Neuronal stem cell (in vitro differentiated cells): Measurements from ENCODE around the gene TCAIM.

Source experiments
- DNase-seq: peaks from one replicate; pipeline ENCODE4 v3.0.0-alpha.2; 2013; ENCODE audit warnings: low spot score
- H2AFZ ChIP-seq: one replicate; pipeline ENCODE4 v1.6.1; 2013; ENCODE audit warnings: mild to moderate bottlenecking, low read length, inconsistent platforms
- H2AK5ac ChIP-seq: 2 replicates; pipeline ENCODE4 v1.6.1; 2013; ENCODE audit warnings: low read depth, mild to moderate bottlenecking, inconsistent platforms, low read length, moderate library complexity, mixed read lengths
- H2BK120ac ChIP-seq: 2 replicates; pipeline ENCODE4 v1.6.1; 2013; ENCODE audit warnings: low read depth, mild to moderate bottlenecking, inconsistent platforms, low read length, moderate library complexity, mixed read lengths
- H2BK12ac ChIP-seq: one replicate; pipeline ENCODE4 v1.6.1; 2013; ENCODE audit warnings: low read length, inconsistent platforms
- H2BK15ac ChIP-seq: 2 replicates; pipeline ENCODE4 v1.6.1; 2013; ENCODE audit warnings: mild to moderate bottlenecking, low read length, inconsistent platforms, mixed read lengths
- H2BK5ac ChIP-seq: one replicate; pipeline ENCODE4 v1.6.1; 2013; ENCODE audit warnings: inconsistent platforms, mild to moderate bottlenecking, low read length, moderate library complexity
- H3K14ac ChIP-seq: one replicate; pipeline ENCODE4 v1.6.1; 2013; ENCODE audit warnings: low read length, inconsistent platforms
- H3K18ac ChIP-seq: 2 replicates; pipeline ENCODE4 v1.6.1; 2013; ENCODE audit warnings: low read length, inconsistent platforms
- H3K23ac ChIP-seq: 2 replicates; pipeline ENCODE4 v1.6.1; 2013; ENCODE audit warnings: low read depth, mild to moderate bottlenecking, mixed read lengths, low read length, inconsistent platforms; ENCODE audit not compliant: poor library complexity
- H3K27ac ChIP-seq: replicated peaks from 3 replicates; pipeline ENCODE4 v1.5.1; 2013; ENCODE audit warnings: low read length, inconsistent platforms
- H3K27me3 ChIP-seq, 3 experiments: 2 replicates each; pipeline ENCODE4 v1.6.1; 2013; ENCODE audit warnings: low read length in 3 of 3, mild to moderate bottlenecking in 2 of 3, inconsistent platforms in 1 of 3, low read depth in 1 of 3, mixed read lengths in 1 of 3, moderate library complexity in 1 of 3; ENCODE audit not compliant: control insufficient read depth in 3 of 3, insufficient read depth in 3 of 3
- H3K36me3 ChIP-seq, 2 donors: replicated peaks in 1 of 2; 2 replicates each; pipeline ENCODE4 v1.6.1; 2013; ENCODE audit warnings: low read length in 2 of 2; ENCODE audit not compliant: control insufficient read depth in 2 of 2, insufficient read depth in 2 of 2
- H3K4ac ChIP-seq: 2 replicates; pipeline ENCODE4 v1.6.1; 2013; ENCODE audit warnings: inconsistent platforms, mild to moderate bottlenecking, low read length, moderate library complexity
- H3K4me1 ChIP-seq, 2 donors: 1 replicate in 1 of 2; 2 replicates in 1 of 2; pipeline ENCODE4 v1.6.1; 2013; ENCODE audit warnings: low read length in 2 of 2, low read depth in 1 of 2; ENCODE audit not compliant: control insufficient read depth in 2 of 2, insufficient read depth in 1 of 2
- H3K4me2 ChIP-seq: one replicate; pipeline ENCODE4 v1.6.1; 2013; ENCODE audit warnings: mild to moderate bottlenecking, low read length, inconsistent platforms; ENCODE audit not compliant: insufficient read depth, poor library complexity, severe bottlenecking
- H3K4me3 ChIP-seq, 2 donors: 2 replicates each; pipeline ENCODE4 v1.5.1; 2013; ENCODE audit warnings: low read length in 2 of 2, mild to moderate bottlenecking in 2 of 2, inconsistent platforms in 1 of 2, moderate library complexity in 1 of 2
- H3K79me1 ChIP-seq: one replicate; pipeline ENCODE4 v1.6.1; 2013; ENCODE audit warnings: low read depth, mild to moderate bottlenecking, inconsistent platforms, low read length, moderate library complexity
- H3K9ac ChIP-seq: one replicate; pipeline ENCODE4 v1.6.1; 2013; ENCODE audit warnings: mild to moderate bottlenecking, low read depth, low read length, inconsistent platforms; ENCODE audit not compliant: poor library complexity
- H3K9me3 ChIP-seq, 2 donors: replicated peaks in 1 of 2; 2 replicates each; pipeline versions ENCODE3 to v1.6.1; 2013; ENCODE audit warnings: low read length in 2 of 2, mild to moderate bottlenecking in 2 of 2, inconsistent platforms in 1 of 2, low read depth in 1 of 2, mixed read lengths in 1 of 2, moderate library complexity in 1 of 2; ENCODE audit not compliant: control insufficient read depth in 2 of 2, insufficient read depth in 1 of 2
- H4K8ac ChIP-seq: one replicate; pipeline ENCODE4 v1.6.1; 2013; ENCODE audit warnings: low read depth, mild to moderate bottlenecking, inconsistent platforms, low read length, moderate library complexity
- H4K91ac ChIP-seq: one replicate; pipeline ENCODE4 v1.6.1; 2013; ENCODE audit warnings: low read length, low read depth, mild to moderate bottlenecking, inconsistent platforms; ENCODE audit not compliant: poor library complexity
- WGBS, 2 donors: extraction: QIAGEN DNeasy Blood & Tissue Kit; methylation state at CpG; one replicate each; pipeline ENCODE4 v1.1.7; 2013; ENCODE audit warnings: missing lambda C conversion rate in 2 of 2, mixed read lengths in 1 of 2; ENCODE audit not compliant: insufficient read length in 2 of 2, insufficient replicate concordance in 1 of 2; ENCODE audit errors: extremely low coverage in 2 of 2; 5-methylcytosine and 5-hydroxymethylcytosine counted together

The TCAIM gene

DNA sequence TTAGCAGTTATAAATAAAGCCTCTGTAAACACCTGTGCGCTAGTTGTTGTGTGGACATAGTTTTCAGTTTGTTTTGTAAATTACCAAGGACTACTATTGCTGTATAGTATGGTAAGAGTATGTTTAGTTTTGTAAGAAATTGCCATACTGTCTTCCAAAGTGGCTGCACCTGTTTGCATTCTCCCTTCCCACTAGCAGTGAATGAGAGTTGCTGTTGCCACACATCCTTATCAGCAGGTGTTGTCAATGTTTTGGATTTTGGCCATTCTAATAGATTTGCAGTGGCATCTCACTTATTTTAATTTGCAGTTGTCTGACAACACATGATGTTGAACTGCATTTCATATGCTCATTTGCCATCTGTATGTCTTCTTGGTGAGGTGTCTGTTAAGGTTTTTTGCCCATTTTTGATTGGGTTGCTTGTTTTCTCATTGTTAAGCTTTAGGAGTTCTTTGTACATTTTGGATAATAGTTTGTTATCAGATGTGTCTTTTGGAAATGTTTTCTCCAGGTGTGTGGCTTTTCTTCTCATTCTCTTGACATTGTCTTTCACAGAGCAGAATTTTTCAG is 14.9 kb downstream of the TCAIM start:
- Histone ChIP-seq H2AFZ (no peak overlapping the region), H3K4me3 (no peak overlapping the region), H3K23ac (no peak overlapping the region), H3K4me2 (no peak overlapping the region), H3K9me3 (peaks cover 2 to 5% of the 10 kb centered on the region in 2 donors), H2BK15ac (no peak overlapping the region), H3K14ac (no peak overlapping the region), H3K27me3 (no peaks in the 10 kb centered on the region), H2AK5ac (no peak overlapping the region), H3K36me3 (peaks cover 0 to 8% of the 10 kb centered on the region in 2 donors), H4K8ac (no peak overlapping the region), H2BK12ac (no peak overlapping the region), H3K18ac (no peak overlapping the region), H3K4ac (no peak overlapping the region), H3K9ac (no peak overlapping the region), H2BK5ac (no peak overlapping the region), H4K91ac (no peak overlapping the region), H2BK120ac (no peak overlapping the region), H3K27ac (no peak overlapping the region), H3K4me1 (peaks cover 0 to under 1% of the 10 kb centered on the region in 2 donors), H3K79me1 (no peaks in the 10 kb centered on the region)
- no CpG with 5 or more reads among the region's 1 CpG for WGBS, 2 donors
- no peak for DNase-seq

DNA sequence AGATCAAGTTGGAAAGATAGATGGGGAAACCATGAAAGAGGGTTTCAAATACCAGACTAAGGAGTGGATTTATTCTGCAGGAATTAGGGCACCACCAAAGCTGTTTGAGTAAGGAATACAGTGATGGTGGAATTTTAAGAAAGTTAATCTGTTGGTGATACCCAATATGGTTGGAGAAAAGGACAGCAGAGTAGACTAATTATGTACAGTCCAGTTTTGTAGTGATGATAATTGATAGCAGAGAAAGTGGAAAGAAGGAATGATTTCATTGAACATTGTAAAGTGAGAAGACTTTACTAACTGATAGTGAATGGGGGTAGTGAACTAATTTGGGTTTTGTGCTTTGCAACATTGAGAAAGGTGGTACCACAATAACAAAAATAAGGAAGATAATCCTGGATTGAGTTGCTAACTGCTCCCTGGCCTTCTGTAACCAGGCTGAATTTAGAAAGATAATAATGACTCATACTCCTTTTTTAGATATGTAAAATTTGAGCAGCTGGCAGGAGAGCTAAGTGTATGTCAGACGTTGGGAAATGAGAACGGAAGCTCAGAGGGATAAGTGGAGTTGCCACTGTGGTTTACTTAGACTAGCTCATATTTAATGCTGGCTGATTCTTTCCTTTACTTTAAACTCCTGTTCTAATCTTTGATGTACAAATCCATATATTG is 16.9 kb downstream of the TCAIM start:
- H3K4me1 ChIP-seq = peaks cover 7 to 18% of the 10 kb centered on the region in 2 donors
- no peak overlapping the region for H2AK5ac ChIP-seq
- H3K23ac ChIP-seq = no peak overlapping the region
- no peak overlapping the region for H4K8ac ChIP-seq
- H3K9ac ChIP-seq = no peak overlapping the region
- H3K4me3 ChIP-seq = no peak overlapping the region
- peaks cover 0 to 10% of the 10 kb centered on the region in 2 donors for H3K36me3 ChIP-seq
- H4K91ac ChIP-seq = no peak overlapping the region
- H3K4me2 ChIP-seq = no peak overlapping the region
- no peak overlapping the region for H2AFZ ChIP-seq
- H3K27me3 ChIP-seq = no peaks in the 10 kb centered on the region
- no peak overlapping the region for H3K4ac ChIP-seq
- no CpG with 5 or more reads among the region's 2 CpGs for WGBS, 2 donors
- DNase-seq = no peak
- H3K79me1 ChIP-seq = no peaks in the 10 kb centered on the region
- H3K14ac ChIP-seq = no peak overlapping the region
- H2BK15ac ChIP-seq = no peak overlapping the region
- H2BK120ac ChIP-seq = no peak overlapping the region
- no peak overlapping the region for H3K18ac ChIP-seq
- H2BK5ac ChIP-seq = no peak overlapping the region
- H2BK12ac ChIP-seq = no peak overlapping the region
- no peak overlapping the region for H3K27ac ChIP-seq
- peaks cover 2 to 5% of the 10 kb centered on the region in 2 donors for H3K9me3 ChIP-seq

DNA sequence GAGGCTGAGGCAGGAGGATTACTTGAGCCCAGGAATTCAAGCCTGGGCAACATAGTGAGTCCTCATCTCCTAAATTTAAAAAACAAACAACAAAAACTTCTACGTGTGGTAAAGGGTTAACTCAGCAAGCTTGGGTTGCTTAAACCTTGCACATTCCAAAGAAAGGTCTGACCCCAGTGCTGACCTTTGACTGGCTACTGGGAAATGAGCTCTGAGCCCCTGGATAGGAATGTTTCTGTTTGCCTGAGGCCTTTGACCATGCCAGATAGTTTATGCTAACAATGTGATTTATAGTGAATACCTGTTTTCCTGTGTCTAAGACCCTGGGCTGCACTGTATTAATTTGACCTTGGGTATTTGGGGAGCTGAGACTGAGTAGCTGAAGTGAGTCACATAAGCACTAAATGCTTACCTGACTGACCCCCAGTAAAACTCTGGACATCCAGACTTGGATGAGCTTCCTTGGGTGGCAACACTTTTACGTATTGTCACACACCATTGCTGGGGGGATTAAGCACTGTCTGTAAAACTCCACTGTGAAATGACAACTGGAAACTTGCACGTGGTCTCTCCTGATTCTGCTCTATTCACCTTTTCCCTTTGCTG is 20.7 kb downstream of the TCAIM start:
- Histone ChIP-seq H3K4me2 (peak overlapping the region; percentile 35), H2BK12ac (no peak overlapping the region), H3K9ac (no peak overlapping the region), H3K23ac (no peak overlapping the region), H2BK5ac (no peak overlapping the region), H3K18ac (no peak overlapping the region), H4K91ac (no peak overlapping the region), H2BK15ac (no peak overlapping the region), H3K27ac (peak overlapping the region; percentile 36), H3K4me1 (peaks cover 7 to 18% of the 10 kb centered on the region in 2 donors), H3K4ac (no peak overlapping the region), H4K8ac (no peak overlapping the region), H3K4me3 (no peak overlapping the region), H3K14ac (no peak overlapping the region), H2AK5ac (no peak overlapping the region), H2BK120ac (no peak overlapping the region), H3K9me3 (no peaks in the 10 kb centered on the region), H3K36me3 (peaks cover 0 to 7% of the 10 kb centered on the region in 2 donors), H3K27me3 (no peaks in the 10 kb centered on the region), H3K79me1 (no peaks in the 10 kb centered on the region), H2AFZ (no peak overlapping the region)
- WGBS, 2 donors = no CpG with 5 or more reads among the region's 3 CpGs
- DNase-seq = peak; percentile 85

DNA sequence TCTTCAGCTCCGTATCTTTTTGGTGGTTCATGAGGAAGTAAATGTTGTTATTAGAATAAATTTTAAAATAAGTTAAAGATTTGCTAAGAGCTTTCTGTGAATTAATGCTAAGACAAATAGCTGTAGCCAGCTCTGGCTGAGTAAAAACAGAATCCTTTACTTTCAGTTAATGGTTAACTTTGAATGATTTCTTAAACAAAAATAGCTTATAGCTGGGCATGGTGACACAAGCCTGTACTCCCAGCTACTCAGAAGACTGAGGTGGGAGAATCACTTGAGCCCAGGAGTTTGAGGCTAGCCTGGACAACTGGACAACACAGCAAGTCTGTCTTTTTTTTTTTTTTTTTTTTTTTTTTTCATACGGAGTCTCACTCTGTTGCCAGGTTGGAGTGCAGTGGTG is 25.0 kb downstream of the TCAIM start:
- H3K27me3 ChIP-seq = no peaks in the 10 kb centered on the region
- H3K4ac ChIP-seq = no peak overlapping the region
- no peak for DNase-seq
- H2AFZ ChIP-seq = no peak overlapping the region
- H3K14ac ChIP-seq = no peak overlapping the region
- H3K18ac ChIP-seq = no peak overlapping the region
- no peak overlapping the region for H4K8ac ChIP-seq
- no peaks in the 10 kb centered on the region for H3K79me1 ChIP-seq
- H4K91ac ChIP-seq = no peak overlapping the region
- no peak overlapping the region for H3K4me3 ChIP-seq
- no peak overlapping the region for H3K23ac ChIP-seq
- H2BK15ac ChIP-seq = no peak overlapping the region
- H3K36me3 ChIP-seq = peaks cover 0 to 9% of the 10 kb centered on the region in 2 donors
- H3K27ac ChIP-seq = no peak overlapping the region
- H3K4me1 ChIP-seq = peaks cover 7 to 16% of the 10 kb centered on the region in 2 donors
- H2BK12ac ChIP-seq = no peak overlapping the region
- H3K9me3 ChIP-seq = peaks cover 0 to 1% of the 10 kb centered on the region in 2 donors
- H2BK5ac ChIP-seq = no peak overlapping the region
- WGBS, 2 donors = no CpG with 5 or more reads among the region's 2 CpGs
- no peak overlapping the region for H2BK120ac ChIP-seq
- H2AK5ac ChIP-seq = no peak overlapping the region
- H3K9ac ChIP-seq = no peak overlapping the region
- no peak overlapping the region for H3K4me2 ChIP-seq
